ENCODE measurements around the gene MYO1E.
"Not testable (repeated sequence)": the region's sequence is repeated elsewhere in the genome, so short reads cannot be mapped to it uniquely, and the experiment has no call there.

The MYO1E gene

GRCh38 chr15:59185725-59186124 lies 186.9 kb downstream of the MYO1E start:
- DNase-seq, result peak; percentile 35

GRCh38 chr15:59180945-59181600 lies 191.6 kb downstream of the MYO1E start:
- no peak for DNase-seq

DNA sequence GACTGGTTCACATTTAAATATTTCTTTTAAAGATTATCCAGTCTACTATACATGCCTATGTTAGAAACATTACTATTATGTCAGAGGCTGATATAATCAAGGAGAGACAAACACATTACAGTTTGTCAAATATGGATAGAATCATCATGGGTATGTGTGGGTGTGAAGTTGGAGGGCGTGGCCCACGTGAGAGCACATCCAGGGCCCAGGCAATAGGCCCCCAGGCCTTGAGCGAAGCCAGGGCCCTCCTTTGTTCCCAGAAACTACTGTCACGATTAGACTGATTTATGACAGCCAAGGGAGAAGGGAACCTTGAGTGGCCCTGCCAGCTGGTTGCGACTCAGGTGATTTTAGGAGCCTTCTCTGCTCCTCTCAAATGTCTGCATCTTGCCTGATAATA lies 193.0 kb downstream of the MYO1E start:
- DNase-seq, result no peak

GRCh38 chr15:59178151-59178695 lies 194.4 kb downstream of the MYO1E start:
- DNase-seq, result no peak

DNA sequence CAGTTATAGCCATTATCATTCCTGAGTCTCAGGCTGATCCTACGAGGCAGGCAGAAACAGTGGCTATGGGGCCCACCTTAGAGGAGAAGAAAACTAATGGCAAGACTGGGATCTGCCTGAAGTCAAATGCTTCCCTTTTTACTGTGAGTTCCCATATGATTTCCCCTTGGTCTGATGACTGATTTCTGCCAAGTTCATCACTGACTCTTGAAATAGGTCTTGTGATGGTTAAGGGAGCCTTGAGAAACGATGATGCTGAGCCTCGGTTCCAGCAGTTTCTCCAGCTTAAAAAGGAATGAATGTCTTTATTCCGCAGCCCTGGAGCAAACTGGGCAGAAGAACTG lies 195.4 kb downstream of the MYO1E start:
- DNase-seq, result no peak

- DNase-seq, result peak; percentile 27
Measured at GRCh38 chr15:59176653-59177316, 195.9 kb downstream of the MYO1E start.

DNA sequence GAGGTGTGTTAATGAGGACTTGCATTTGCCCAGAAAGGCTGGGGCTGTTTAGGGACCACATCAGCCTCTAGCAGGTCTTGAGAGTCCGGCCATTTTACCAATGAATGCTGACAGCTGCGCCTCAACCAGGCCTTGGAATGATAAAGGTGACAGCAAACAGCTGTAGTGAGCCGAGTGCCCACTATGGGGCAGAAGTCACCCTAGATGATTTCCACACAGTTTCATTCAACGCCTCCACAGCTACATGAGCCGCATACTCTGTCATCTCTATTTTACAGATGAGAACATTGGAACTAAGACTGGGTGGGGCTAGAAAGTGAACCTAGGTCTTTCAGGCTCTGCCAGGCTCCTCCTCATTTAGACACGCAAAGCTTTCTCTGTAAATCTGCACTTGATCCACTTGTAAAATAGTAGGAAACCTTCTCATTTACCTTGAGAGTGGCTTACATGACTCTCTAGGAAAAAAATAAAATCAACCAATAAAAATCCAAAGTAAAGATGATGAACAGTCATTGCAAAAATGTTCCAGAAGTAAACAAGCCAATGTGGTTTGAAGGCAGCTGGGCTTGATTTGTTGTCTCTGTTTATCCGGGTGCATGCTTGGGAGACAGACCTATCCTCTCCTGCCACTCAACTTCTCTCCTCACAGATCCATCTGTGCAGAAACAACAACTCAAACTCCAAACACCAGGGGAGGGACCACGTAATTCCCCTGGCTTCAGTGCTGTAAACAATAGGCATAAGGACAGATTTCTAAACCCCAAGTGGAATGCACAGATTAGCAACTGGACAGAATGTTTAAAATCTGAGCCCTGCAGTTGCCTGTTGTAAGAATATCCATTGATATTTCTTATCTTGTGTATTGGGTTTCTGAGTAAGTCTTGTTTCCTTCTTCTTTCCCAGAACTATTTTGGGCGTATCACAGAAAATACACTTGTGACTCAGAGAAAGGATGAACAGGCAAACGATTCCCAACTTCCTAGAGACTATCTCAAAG lies 197.5 kb downstream of the MYO1E start:
- peak; percentile 67 for DNase-seq

- DNase-seq, result no peak
Measured at GRCh38 chr15:59174151-59174834, 198.4 kb downstream of the MYO1E start.

- DNase-seq, result no peak
Measured at GRCh38 chr15:59173194-59173593, 199.5 kb downstream of the MYO1E start.

DNA sequence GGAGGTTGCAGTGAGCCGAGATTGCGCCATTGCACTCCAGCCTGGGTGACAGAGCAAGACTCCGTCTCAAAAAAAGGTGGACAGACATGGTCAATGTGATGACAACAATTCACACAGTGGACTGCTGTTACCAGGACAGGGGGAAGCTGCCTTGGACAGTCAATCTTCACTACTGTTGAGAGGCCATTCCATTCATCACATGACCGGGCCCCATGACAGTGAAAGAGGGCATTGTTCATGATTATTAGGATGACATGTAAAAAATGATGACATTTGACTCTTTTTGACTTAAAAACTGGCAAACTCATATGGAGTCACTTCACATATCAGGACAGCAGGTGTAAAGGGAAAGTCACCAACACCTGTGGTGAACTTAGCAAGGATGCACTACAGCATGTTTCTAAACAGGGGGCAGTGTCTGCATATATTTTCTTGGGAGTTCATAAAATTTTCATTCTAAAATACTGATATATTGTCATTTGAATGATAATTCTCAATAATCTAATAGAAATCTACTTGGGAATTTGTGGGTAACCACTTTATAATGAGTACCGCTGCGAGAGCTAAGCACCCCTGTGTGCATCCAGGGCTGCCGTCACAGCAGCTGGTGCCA lies 200.3 kb downstream of the MYO1E start:
- DNase-seq, result no peak

GRCh38 chr15:59171067-59171397 lies 201.6 kb downstream of the MYO1E start:
- DNase-seq, result no peak

GRCh38 chr15:59170295-59171066 lies 202.2 kb downstream of the MYO1E start:
- DNase-seq, result peak; percentile 6

DNA sequence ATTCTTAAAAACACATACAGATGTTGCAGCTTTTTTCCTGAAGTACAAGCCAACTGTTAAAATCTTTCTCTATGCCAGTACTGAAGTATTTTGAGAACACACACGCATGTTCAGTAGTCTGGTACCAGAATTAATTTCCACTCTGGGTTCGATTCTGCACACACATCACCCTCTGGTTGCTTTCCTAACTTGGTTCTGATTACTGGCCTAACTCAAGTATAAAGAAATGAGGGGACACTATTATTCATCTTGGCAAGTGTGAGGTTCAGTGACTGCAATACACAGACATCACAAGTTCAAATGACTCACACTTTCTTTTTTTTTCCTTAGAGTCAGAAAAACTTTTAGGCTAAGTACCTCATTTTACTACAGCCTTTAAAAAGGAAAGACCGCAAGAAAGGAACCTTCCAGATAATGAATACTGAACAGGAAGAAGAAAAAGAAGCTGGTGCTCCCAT lies 203.4 kb downstream of the MYO1E start:
- peak; percentile 26 for DNase-seq

DNA sequence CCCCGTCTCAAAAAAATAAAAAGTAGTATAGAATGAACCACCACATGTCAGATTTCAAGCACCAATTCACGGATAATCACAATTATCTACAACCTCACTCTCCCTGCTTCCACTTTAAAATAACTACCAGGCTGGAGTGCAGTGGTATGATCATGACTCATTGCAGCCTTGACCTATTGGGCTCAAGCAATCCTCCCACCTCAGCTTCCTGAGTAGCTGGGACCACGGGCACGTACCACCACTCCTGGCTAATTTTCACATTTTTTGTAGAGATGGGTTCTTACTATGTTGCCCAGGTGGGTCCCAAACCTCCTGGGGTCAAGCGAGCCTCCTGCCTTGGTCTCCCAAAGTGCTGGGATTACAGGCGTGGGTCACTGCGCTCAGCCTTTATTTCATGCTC lies 204.1 kb downstream of the MYO1E start:
- DNase-seq, result peak; percentile 9

DNA sequence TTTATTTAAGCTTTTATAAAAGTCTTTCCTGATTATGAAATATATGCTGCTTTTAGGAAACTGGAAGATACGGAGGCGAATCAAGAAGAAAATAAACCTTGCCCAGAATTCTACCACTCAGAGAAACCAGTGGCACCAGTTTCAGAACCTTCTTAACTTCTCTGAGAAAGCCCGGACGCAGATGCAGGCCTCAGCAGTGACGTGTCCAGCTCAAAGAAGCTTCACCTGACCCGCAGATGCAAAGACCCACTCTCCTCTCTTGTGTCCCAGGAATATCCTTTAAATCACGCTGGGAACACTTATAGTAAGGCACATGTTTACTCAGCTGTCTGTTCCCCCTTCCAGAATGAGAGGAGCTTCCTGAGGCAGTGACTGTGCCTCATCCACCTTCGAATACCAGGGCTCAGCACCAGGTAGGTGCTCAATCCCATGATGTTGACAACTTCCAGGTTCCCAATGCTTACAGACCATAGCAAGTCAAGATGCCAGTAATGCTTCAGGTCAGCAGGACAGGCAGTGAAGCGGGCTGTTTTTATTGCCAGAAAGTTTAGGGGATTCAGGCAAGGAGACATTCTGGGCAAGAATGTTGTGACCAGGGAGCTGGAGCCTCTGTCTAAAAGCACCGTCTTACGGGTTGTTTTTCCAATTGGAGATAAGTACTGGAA lies 205.9 kb downstream of the MYO1E start:
- no peak for DNase-seq

- no peak for DNase-seq
Measured at GRCh38 chr15:59166166-59166565, 206.5 kb downstream of the MYO1E start.

DNA sequence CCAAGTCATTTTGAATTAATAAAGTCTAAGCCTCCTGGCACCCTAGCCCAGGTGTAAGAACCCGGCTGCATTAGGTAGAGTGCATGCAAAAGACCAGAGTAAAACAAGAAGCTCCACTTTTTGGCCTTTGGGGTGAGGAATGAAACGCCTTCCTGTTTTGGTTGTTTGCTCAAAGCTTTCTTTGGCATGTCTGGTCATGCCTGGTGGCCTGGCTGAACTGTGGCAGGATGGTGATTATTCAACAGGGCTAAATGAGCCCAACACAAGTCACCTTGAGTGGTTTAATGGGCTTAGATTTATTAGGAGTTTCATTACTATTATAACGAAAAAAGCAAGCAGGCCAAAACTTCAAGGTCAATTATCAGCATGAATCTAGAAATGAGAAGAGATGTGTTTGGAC lies 206.9 kb downstream of the MYO1E start:
- peak; percentile 26 for DNase-seq

DNA sequence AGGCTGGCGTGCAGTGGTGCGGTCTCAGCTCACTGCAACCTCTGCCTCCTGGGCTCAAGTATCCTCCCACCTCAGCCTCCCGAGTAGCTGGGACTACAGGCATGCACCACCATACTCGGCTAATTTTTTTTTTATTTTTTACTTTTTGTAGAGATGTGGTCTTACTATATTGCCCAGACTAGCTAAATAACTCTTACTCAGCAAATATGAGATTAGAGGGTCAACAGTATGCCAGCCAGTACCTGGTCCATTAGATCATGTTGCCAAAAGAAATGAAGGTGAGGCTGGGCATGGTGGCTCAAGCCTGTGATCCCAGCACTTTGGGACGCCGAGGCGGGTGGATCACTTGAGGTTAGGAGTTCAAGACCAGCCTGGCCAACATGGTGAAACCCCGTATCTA lies 210.6 kb downstream of the MYO1E start:
- DNase-seq, result not testable (repeated sequence)

DNA sequence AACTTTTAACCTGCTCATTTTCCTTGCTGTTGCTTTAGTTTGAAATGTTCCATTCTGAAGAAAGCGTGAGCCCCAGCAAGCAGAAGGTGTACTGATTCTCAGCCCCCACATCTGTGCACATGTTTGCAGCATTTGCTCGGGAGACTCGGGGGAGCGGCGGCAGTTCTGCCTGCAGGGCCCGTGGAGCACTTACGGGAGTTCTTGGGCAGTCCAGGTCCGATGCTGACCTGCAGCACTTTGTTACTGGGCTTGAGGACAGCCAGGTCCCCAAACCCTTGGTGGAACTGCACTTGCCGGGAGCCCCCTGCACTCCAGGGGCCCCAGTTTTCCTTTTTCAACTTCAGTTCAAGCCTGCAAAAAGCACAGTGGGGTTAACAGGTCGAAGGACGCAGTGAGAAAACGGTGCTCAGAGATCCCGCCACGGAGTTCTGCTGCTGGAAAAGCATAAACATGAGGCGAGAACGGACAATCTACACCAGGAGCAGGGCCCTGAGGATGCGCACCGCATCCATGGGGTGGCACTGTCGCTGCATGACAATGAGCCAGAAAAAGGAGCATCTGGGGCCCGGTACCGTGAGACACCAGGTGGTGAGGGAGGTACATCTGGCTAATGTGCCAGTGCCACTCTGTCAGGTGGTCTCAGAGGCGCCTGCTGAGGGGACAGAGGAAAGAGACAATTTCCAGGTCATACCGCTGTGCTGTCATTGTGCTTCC lies 211.6 kb downstream of the MYO1E start:
- peak; percentile 43 for DNase-seq

DNA sequence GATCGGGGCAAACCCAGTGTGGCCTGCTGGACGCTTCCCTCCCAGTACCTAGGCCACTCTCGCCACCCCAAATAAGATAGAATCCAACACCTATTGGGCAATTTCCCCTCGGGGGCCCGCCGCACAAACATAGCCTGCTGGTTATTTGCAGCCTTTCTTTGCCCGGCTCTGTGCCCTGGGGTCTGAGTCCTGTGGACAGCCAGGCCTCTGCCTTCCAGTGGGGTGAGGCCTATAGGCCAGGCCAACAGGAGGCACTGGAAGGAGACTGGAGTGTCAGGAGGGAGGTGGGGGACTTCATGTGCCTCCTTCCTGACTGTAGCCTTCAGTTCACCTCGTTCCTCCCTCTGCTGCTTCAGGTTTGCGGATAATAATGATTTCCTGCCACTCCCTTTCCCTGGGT lies 213.5 kb downstream of the MYO1E start:
- no peak for DNase-seq

All from hematopoietic multipotent progenitor cell treated with erythropoietin and hydrocortisone succinate and interleukin-3 and kit ligand, for 4 days (in vitro differentiated cells).